Measurements from ENCODE around the gene DLX2.

GRCh38 chr2:172050479-172051125 is 52.1 kb downstream of the DLX2 start:
- TF ChIP-seq, protein P1, sequence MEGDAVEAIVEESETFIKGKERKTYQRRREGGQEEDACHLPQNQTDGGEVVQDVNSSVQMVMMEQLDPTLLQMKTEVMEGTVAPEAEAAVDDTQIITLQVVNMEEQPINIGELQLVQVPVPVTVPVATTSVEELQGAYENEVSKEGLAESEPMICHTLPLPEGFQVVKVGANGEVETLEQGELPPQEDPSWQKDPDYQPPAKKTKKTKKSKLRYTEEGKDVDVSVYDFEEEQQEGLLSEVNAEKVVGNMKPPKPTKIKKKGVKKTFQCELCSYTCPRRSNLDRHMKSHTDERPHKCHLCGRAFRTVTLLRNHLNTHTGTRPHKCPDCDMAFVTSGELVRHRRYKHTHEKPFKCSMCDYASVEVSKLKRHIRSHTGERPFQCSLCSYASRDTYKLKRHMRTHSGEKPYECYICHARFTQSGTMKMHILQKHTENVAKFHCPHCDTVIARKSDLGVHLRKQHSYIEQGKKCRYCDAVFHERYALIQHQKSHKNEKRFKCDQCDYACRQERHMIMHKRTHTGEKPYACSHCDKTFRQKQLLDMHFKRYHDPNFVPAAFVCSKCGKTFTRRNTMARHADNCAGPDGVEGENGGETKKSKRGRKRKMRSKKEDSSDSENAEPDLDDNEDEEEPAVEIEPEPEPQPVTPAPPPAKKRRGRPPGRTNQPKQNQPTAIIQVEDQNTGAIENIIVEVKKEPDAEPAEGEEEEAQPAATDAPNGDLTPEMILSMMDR (IDR thresholded peaks at IDR 0.05), result no peak
- TF ChIP-seq POLR2A (IDR thresholded peaks at IDR 0.05; ENCODE audit: low read depth), result no peak
